Epithelial cell of prostate (primary cell): ENCODE measurements around the gene SIL1.
"Not testable (repeated sequence)": the region's sequence is repeated elsewhere in the genome, so short reads cannot be mapped to it uniquely, and the experiment has no call there.

Source experiments
- DNase-seq: peaks from one replicate; pipeline ENCODE4 v3.0.0-alpha.2; 2011; ENCODE audit warnings: low read depth, low spot score
- H3K27ac ChIP-seq: fragments of 450-650 bp; 2 replicates; pipeline ENCODE4 v1.5.1; 2017; ENCODE audit warnings: mild to moderate bottlenecking

The SIL1 gene

DNA sequence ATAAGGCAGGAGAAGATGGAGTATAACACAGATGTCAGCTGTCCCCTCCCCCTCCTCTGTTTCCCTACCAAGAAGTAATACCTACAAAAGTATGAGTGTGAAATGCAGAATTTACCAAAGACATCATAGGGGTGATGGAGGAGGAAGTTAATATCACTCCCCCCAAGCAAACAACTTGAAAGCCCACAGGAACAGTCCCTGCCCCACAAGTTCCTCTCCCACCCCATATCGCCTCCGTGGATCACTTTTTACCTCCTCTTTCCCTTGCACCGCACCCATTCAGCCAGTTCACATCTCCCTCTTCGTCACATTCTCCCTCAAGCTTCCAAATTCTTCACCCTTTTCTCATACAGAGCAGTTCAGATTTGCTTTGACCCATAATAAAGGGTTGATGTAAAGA, 7.0 kb upstream of the SIL1 start:
- H3K27ac ChIP-seq = no peak overlapping the region
- DNase-seq = no peak

DNA sequence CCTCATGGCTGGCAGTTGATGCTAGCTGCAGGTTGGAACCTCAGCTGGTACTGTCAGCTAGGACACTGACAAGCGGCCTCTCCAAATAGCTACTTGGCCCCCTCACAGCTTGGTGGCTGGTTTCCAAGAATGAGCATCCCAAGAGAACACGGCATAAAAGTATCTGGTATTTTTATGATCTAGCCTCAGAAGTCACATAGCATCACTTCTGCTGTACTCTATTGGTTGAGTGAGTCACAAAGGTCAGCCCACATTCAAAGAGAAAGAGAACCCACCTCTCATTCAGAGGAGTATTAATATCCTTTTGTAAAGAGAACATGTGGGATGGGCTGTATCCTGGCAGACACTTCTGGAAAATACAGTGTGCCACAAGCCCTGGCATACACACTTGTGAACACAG, 6.0 kb upstream of the SIL1 start:
- H3K27ac ChIP-seq = no peak overlapping the region
- DNase-seq = no peak

DNA sequence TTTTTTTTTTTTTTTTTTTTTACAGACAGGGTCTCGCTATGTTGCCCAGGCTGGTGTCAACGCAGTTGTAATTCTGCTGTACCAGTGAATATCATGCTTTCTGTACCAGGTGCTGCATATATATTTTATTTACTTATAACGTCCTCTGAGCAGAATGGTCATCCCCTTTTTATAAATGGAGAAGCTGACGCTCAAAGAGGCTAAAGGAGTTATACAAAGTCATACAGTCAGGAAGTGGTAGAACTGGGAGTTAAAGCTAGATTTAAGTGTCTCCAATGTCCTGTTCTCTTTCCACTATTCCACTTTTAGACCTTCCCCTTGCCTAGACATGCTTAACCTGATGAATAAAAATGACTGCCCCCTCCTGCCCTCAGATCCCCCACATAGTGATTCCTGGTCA, 1.2 kb upstream of the SIL1 start:
- H3K27ac ChIP-seq = no peak overlapping the region
- no peak for DNase-seq

DNA sequence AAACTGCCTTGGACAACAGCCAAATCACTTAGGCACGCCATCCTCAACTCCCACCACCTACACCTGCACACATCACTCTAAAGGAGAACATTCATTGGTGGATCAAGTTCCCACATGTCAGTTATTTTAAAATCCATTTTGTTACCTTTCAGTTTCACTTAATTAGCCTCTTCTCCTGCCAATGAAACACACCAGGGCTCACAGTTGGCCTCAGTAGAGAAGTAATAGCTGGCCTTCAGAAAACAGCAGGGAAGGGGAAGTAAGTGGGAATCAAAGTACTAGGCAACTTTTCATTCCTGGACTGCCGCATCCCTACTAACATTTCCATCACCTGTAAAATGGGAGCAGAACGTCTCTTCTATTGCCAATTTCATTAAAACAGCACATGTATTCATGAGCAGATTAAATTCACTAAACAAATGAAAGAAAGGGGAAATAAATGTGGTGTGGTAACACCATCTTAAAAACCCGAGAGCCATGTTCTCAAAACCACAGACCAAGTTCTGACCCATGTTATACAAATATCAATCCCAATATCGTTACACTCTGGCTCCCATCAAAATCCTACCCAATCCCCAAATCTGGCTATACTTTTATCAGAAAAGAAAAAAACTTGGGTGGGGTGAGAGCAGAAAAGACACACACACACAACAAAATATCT, 1.7 kb downstream of the SIL1 start:
- H3K27ac ChIP-seq = no peak overlapping the region
- no peak for DNase-seq

DNA sequence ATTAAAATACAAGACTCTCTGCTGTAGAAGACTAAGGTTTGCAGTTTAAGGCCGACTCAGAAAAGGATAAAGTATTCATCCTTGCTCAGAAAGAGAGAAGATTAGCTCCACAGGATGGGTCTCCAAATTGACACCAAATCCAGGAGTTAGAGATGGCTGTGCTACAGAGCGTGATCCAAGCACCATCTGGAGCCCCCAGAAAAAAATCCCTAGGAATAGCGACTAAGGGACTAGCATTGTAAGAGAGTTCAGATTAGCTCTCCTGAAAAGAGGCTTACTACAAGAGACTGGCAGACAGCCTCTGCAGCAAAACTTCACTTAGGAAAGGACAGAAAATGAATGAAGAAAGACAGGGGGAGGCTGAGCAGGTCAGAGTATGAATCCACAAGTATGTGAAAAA, 3.7 kb downstream of the SIL1 start:
- H3K27ac ChIP-seq = no peak overlapping the region
- DNase-seq = no peak

DNA sequence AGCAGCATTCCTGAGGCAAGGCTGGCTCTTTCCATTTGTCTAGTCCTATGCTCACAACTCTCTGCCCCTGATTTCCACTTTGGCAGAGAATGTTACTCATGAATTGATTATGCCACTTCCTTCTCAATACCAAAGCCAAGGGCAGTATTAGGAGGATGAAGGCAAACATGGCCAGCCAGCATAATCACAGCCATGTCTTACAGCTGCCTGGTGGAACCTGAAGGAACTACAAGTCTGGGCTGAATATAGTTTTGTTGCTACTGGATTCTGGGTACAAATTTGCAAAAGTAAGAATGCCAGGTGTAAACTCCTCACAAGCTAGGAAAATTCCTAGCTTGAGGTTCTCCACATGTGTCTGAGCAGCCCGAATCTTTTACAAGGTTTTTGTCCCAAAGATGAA, 4.2 kb downstream of the SIL1 start:
- no peak overlapping the region for H3K27ac ChIP-seq
- DNase-seq = no peak

DNA sequence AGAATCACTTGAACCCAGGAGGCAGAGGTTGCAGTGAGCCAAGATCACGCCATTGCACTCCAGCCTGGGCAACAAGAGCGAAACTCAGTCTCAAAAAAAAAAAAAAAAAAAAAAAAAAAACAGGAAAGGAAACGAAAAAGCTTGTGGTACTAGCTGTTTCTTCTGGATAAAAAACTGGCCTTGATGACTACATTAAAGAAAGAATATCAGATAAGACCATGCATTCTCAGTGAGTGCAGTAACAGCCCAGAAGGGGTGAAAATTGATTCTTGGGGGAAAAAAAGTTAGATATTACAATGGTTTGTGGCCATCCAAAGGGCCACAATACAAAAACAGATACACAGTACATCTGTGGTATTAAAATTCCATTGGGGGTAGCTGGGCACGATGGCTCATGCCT, 5.3 kb downstream of the SIL1 start:
- not testable (repeated sequence) for H3K27ac ChIP-seq, DNase-seq

DNA sequence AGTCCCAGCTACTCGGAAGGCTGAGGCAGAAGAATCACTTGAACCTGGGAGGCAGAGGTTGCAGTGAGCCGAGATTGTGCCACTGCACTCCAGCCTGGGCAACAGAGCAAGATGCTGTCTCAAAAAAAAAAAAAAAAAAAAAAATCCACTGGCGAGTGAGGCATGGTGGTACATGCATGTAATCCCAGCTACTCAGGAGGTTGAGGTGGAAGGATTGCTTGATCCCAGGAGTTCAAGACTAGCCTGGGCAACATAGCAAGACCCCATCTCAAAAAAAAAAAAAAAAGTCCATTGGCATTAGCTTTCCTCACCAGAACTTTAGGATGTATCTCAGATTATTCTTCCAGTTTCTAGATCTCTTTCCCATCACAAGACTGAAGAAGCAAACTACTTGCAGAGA, 6.2 kb downstream of the SIL1 start:
- not testable (repeated sequence) for DNase-seq, H3K27ac ChIP-seq

DNA sequence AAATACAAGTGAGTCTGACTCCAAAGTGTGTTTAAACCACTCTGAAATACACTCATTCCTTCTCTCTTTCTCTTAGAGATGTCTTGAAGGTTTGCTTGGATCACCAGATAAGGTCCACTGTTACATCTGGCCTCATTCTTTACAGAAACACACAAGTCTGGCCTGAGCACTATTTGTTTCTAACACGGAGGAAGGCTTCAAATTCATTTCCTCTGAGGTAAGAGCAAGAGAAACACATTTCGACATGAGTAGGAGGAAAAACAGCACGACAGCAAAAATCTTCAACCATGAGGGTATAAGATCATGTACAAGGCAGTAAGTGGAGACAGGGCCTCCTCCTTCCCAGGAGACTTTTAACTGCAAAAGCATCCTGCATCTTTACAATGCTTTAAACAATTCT, 8.0 kb downstream of the SIL1 start:
- no peak overlapping the region for H3K27ac ChIP-seq
- DNase-seq = no peak

DNA sequence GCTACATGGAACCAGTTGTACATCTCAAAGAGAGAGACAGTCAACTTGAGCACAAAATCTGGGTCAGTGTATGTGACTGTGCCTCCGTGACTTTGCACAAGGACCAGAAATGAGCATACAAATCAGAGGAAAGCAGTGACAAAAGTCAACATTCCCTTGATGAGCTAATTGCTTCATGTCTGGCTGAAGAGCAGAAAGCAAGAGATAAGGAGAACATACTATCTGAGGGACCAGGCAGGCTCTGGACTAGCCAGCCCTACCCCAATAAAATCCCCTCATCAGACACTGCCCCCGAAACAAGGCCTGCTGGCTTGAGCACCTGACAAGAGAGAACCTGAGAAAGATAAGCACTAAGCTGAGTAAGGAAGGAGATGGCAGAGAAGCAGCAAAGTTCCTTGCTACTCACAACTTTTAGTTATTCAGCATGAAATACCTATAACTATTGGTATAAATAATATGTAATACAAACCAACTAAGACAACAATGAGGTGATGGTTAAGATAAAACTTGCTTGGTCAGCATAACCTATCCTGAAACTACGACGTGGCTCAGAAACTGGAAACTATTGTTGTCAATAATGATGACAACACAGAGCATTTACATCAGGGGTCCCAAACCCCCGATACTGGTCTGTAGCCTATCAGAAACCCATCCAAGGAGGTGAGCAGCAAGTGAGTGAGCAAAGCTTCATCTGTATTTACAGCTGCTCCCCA, 9.5 kb downstream of the SIL1 start:
- no peak overlapping the region for H3K27ac ChIP-seq
- no peak for DNase-seq

DNA sequence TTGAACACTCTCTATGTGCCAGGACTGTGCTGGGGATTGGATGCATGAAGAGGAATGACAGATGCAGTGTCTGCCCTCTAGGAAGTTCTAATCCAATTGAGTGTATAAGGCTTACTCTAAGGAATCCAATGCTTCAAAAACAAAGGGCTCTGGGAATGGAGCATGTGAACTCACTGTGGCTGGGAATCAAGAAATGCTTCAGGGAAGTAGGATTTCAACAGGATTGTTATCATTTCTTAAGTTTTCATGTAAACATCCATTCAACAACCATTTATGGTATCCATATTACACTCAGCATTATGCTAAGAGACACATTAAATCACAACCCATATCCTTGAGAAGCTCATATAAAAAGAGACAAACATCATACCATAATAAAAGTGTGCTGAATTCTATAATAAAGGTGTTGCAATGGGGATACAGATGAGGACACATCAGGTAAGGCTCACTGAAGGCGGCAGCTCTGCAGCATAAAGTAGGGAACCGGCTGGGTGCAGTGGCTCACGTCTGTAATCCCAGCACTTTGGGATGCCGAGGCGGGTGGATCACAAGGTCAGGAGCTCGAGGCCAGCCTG, 11.3 kb downstream of the SIL1 start:
- H3K27ac ChIP-seq = no peak overlapping the region
- no peak for DNase-seq

DNA sequence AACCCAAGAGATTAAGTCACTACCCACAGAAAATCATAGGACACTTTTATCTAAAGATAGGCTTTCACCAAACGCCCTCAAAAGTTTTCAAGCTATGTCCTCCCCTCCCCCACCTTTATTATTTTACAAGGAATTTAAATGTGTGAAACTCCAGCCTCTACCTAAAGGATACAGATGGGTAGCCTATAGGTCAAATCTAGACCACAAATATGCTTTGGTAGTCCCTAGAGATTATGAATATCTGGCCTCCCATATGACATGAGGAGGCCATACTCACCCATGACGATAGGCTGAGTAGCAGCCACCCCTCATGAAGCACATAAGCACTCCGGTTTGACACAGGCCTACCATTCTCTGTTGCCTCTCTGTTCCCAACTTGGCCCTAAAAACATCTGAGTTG, 11.9 kb downstream of the SIL1 start:
- no peak overlapping the region for H3K27ac ChIP-seq
- DNase-seq = no peak

DNA sequence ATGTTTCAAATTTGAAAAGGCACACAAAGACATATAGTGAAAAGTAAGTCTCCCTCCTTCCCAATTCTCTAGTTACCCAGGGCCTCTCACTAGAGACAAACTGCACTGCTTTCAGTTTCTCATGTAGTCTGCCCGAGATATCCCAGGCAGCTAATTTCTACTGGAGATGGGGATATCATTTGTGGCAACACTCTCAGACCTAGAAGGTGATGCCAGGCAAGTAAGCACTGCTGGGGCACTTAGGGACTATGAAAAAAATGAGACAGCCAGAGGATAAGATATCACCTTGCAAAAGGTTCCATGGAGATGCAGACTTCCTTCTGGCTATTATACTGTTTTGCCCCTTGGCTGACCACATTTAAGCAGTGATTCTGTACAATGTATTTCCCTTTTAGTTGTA, 12.6 kb downstream of the SIL1 start:
- DNase-seq = no peak
- H3K27ac ChIP-seq = no peak overlapping the region

DNA sequence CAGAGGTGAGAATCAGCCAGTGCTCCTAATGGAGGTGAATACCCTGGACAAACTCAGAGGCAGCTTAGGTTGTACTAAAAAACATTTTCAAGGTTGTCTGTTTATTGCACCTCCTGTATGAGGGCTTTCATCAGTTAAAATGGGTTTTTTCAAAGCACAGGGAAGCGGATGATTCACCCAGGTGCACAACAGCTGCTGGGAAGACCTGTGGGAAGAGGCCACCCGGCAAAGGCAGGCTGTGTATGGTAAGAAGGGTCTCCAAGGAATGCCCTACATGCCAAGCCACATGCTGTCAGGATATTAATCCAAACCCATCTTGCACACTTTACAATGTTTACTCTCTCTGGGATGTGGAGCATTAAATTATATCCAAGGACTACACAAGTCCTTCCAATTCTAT, 14.7 kb downstream of the SIL1 start:
- H3K27ac ChIP-seq = no peak overlapping the region
- DNase-seq = no peak

DNA sequence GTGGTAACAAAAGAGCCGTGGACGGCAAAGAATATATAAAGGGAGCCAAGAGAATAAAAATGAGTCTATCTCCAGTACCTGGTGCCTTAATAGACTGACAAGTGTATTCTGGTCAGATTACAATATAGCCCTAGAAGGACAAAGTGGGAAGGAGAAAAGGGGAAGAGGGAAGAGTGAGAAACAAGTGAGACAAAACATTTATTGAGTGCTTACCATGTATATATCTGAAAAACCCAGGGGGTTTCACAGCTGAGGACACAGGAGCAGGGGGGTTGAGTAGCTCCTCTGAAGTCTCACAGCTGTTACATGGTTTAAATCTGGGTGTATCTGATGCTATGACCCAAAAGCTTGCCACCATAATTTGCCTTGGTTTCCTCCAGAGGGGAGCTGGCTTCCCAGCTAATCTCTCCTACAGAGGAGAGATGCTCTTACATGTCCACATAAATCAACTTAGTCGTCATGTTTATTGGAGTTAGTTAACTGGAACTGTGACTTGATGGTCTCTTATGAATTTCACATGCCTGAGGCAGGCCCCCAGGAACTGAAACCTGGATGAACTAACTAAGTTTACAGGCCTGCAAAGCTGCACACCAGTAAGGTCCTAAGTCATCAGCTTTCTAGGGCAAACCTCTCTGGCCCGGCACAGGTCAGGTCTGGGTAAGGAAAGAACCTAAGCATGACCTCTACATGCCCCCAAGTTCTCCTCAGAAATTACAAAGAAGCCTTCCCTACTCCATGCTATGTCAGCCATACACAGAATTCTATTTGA, 15.5 kb downstream of the SIL1 start:
- no peak overlapping the region for H3K27ac ChIP-seq
- DNase-seq = no peak

DNA sequence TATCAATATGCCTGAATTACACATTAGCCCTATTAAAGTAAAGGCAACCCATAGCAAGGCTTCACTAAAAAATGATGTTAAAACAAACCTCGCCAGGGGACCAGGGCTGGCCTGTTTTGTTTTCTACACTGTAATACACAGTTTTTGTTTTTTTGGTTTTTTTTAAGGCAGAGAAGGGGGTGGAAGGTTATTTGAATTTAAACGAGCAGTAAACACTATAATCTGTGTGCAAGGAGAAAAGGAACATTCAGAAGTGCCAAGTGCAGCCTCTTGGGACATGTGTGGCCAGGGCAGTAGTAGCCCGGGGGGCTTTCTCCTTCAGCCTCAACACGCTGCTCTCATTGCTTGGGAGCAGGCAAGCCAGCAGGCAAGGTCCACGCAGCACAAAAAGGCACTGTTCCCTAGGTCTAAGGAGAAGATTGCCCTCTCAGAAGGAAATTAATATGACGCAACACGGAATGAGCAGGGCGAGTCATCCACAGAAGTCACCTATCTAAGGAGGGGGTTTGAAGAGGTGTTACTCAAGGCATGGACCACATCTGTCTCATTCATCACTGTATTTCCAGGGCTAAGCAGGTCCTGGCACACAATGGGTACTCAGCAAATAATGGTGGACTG, 16.2 kb downstream of the SIL1 start:
- H3K27ac ChIP-seq = no peak overlapping the region
- peak; percentile 34 for DNase-seq

DNA sequence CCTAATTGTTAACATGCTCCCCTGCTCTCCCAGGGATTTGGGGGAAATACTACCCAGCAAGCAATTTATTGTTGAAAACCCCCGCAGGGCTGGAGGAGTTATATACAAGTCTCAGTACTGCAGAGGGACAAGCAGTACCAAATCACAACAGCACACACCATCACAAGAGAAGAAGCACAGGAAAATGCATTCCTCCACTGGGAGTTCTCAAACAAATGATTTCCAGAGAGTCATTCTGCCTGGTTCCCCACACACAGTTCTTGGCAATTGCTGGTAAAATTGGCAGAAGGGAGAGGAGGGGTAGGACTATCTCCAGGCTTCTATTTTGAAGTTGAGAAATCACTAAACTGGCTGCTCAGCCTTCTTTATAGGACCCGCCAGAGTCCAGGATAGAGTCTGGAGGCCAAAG, 16.8 kb downstream of the SIL1 start:
- no peak for DNase-seq
- no peak overlapping the region for H3K27ac ChIP-seq

DNA sequence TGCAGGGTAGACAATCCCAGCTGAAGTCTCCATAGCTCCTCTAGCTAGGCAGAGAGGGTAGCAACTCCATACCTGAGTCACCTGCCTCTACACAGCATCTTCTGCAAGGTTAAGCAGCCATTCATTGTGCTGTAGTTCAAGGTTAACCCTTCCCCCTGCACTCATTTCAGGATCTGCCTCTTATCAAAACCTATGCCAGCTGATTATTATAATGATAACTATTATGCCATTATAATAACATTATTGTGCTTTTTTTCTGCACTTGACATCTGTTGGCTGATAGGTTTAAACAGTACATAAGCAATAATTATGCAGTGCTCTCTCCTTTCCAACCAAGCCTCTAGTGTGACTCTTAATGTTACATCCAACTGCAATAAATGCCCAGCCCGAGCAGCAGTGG, 17.3 kb downstream of the SIL1 start:
- DNase-seq = no peak
- no peak overlapping the region for H3K27ac ChIP-seq

DNA sequence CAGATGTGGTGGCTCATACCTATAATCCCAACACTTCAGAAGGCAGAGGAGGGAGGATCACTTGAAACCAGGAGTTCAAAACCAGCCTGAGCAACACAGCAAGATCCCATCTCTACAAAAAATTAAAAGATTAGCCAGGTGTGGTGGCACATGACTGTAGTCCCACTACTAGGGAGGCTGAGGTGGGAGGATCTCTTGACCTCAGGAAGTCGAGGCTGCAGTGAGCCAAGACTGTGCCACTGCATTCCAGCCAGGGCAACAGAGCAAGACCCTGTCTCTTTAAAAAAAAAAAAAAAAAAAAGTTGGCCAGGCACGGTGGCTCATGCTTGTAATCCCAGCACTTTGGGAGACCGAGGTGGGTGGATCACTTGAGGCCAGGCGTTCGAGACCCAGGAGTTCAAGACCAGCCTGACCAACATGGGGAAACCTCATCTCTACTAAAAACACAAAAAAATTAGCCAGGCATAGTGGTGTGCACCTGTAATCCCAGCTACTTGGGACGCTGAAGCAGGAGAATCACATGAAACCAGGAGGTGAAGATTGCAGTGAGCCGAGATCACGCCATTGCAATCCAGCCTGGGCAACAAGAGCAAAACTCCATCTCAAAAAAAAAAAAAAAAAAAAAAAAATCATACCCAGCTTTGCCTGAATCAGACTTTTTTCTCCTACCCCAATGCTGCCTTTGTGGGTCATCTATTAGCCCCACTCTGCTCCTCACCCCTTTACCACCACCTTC, 18.2 kb downstream of the SIL1 start:
- not testable (repeated sequence) for H3K27ac ChIP-seq, DNase-seq

DNA sequence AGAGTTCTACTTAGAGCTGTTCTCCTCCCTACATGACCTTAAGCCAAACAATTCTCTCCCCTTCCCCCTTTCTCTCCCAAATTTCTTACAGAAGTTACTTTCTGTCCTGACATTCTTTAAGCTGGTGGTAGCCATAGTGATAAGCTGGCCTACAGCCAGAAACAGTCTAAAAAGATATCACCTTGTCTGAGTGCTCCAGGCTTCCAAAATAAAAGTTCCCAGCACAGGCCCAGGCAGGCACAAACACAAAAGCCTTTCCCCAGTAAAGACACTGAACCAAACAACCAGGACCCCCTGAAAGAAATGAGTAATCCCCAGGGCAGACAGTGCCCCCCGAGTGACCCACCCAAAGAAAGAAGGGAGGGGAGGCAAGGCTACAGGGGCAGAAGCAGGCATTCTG, 19.2 kb downstream of the SIL1 start:
- H3K27ac ChIP-seq = no peak overlapping the region
- DNase-seq = no peak
